ENCODE data around the gene MACROD2. TPM values are rescaled to one million over a fixed set of nuclear protein-coding genes. Genes with fewer than 3 reads are reported as not detected.
"Not testable (repeated sequence)": the region's sequence is repeated elsewhere in the genome, so short reads cannot be mapped to it uniquely, and the experiment has no call there.

Gene MACROD2
- total RNA-seq, 1 donor from 2014 or later, result 2.4 TPM

DNA sequence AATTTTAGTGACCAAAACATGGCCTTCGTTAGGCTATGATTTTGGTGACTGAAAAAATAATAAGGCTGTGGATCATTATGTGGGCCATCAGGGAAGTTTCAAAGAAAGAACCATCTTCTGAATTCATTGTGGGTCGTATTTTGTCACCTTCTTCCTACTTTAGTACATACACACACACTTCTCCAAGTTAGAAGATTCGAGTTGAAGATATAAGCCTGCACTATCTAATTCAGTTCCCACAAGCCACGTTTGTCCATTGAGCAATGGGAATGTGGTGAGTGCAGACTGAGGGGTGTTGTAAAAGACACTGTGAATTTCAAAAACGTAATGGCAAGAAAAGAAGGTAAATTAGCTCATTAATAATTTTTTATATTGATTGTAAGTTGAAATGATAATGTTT lies 1812.0 kb downstream of the MACROD2 start:
- Mint-ChIP-seq H3K4me3 (ENCODE audit: unreplicated experiment) (no peak overlapping the region), H3K27ac (ENCODE audit: unreplicated experiment) (no peak overlapping the region), H3K4me1 (ENCODE audit: low read depth, unreplicated experiment) (no peaks in the 10 kb centered on the region), H3K36me3 (ENCODE audit: low read depth, unreplicated experiment) (no peaks in the 10 kb centered on the region), H3K27me3 (ENCODE audit: low read depth, unreplicated experiment) (peaks cover 1% of the 10 kb centered on the region), H3K9me3 (ENCODE audit: unreplicated experiment) (peaks cover 2% of the 10 kb centered on the region)
- H3K27me3 ChIP-seq (ENCODE audit: insufficient read depth, low read length), result no peaks in the 10 kb centered on the region
- H3K4me3 ChIP-seq (ENCODE audit: insufficient read depth, low read depth, low read length), result no peak overlapping the region
- H3K4me2 ChIP-seq (ENCODE audit: low read length), result no peak overlapping the region
- no peak overlapping the region for H3K9ac ChIP-seq (ENCODE audit: low read length)
- DNase-seq (ENCODE audit: low read depth) (no peak), FAIRE-seq (no peak)
- no peaks in the 10 kb centered on the region for H3K4me1 ChIP-seq (ENCODE audit: insufficient read depth, low read length)
- no peaks in the 10 kb centered on the region for H4K20me1 ChIP-seq (ENCODE audit: insufficient read depth, low read length)
- no peaks in the 10 kb centered on the region for H3K9me3 ChIP-seq (ENCODE audit: insufficient read depth, low read depth, low read length)
- TF ChIP-seq EZH2 (IDR thresholded peaks at IDR 0.05; ENCODE audit: insufficient read depth, low read length), result no peak
- TF ChIP-seq, protein P1, sequence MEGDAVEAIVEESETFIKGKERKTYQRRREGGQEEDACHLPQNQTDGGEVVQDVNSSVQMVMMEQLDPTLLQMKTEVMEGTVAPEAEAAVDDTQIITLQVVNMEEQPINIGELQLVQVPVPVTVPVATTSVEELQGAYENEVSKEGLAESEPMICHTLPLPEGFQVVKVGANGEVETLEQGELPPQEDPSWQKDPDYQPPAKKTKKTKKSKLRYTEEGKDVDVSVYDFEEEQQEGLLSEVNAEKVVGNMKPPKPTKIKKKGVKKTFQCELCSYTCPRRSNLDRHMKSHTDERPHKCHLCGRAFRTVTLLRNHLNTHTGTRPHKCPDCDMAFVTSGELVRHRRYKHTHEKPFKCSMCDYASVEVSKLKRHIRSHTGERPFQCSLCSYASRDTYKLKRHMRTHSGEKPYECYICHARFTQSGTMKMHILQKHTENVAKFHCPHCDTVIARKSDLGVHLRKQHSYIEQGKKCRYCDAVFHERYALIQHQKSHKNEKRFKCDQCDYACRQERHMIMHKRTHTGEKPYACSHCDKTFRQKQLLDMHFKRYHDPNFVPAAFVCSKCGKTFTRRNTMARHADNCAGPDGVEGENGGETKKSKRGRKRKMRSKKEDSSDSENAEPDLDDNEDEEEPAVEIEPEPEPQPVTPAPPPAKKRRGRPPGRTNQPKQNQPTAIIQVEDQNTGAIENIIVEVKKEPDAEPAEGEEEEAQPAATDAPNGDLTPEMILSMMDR (IDR thresholded peaks at IDR 0.05; ENCODE audit: insufficient read depth, low read depth, low read length), result no peak
- H3K36me3 ChIP-seq (ENCODE audit: insufficient read depth, low read length), result no peaks in the 10 kb centered on the region
- H3K27ac ChIP-seq (ENCODE audit: low read depth, low read length), result no peak overlapping the region
- no peak overlapping the region for H2AFZ ChIP-seq (ENCODE audit: low read depth, low read length)
- H3K79me2 ChIP-seq (ENCODE audit: insufficient read depth, low read length), result no peaks in the 10 kb centered on the region

GRCh38 chr20:15807771-15808170 lies 1812.5 kb downstream of the MACROD2 start:
- H3K4me2 ChIP-seq (ENCODE audit: low read length); H3K4me1 ChIP-seq (ENCODE audit: insufficient read depth, low read length); DNase-seq (ENCODE audit: low read depth); H3K4me3 Mint-ChIP-seq (ENCODE audit: unreplicated experiment); H3K27me3 Mint-ChIP-seq (ENCODE audit: low read depth, unreplicated experiment); H2AFZ ChIP-seq (ENCODE audit: low read depth, low read length); H4K20me1 ChIP-seq (ENCODE audit: insufficient read depth, low read length); H3K9ac ChIP-seq (ENCODE audit: low read length); H3K27me3 ChIP-seq (ENCODE audit: insufficient read depth, low read length); FAIRE-seq; H3K9me3 Mint-ChIP-seq (ENCODE audit: unreplicated experiment); H3K36me3 Mint-ChIP-seq (ENCODE audit: low read depth, unreplicated experiment); H3K36me3 ChIP-seq (ENCODE audit: insufficient read depth, low read length); H3K4me3 ChIP-seq (ENCODE audit: insufficient read depth, low read depth, low read length); H3K79me2 ChIP-seq (ENCODE audit: insufficient read depth, low read length); H3K4me1 Mint-ChIP-seq (ENCODE audit: low read depth, unreplicated experiment); H3K27ac Mint-ChIP-seq (ENCODE audit: unreplicated experiment); H3K9me3 ChIP-seq (ENCODE audit: insufficient read depth, low read depth, low read length); H3K27ac ChIP-seq (ENCODE audit: low read depth, low read length): not testable (repeated sequence)

- Mint-ChIP-seq H3K4me3 (ENCODE audit: unreplicated experiment) (no peak overlapping the region), H3K4me1 (ENCODE audit: low read depth, unreplicated experiment) (peaks cover 7% of the 10 kb centered on the region), H3K9me3 (ENCODE audit: unreplicated experiment) (no peaks in the 10 kb centered on the region), H3K27ac (ENCODE audit: unreplicated experiment) (no peak overlapping the region), H3K27me3 (ENCODE audit: low read depth, unreplicated experiment) (peaks cover 1% of the 10 kb centered on the region), H3K36me3 (ENCODE audit: low read depth, unreplicated experiment) (no peaks in the 10 kb centered on the region)
- H3K4me1 ChIP-seq (ENCODE audit: insufficient read depth, low read length), result no peaks in the 10 kb centered on the region
- H3K27me3 ChIP-seq (ENCODE audit: insufficient read depth, low read length), result no peaks in the 10 kb centered on the region
- no peak overlapping the region for H3K9ac ChIP-seq (ENCODE audit: low read length)
- no peaks in the 10 kb centered on the region for H4K20me1 ChIP-seq (ENCODE audit: insufficient read depth, low read length)
- H2AFZ ChIP-seq (ENCODE audit: low read depth, low read length), result no peak overlapping the region
- H3K79me2 ChIP-seq (ENCODE audit: insufficient read depth, low read length), result no peaks in the 10 kb centered on the region
- no peak for FAIRE-seq
- H3K4me3 ChIP-seq (ENCODE audit: insufficient read depth, low read depth, low read length), result no peak overlapping the region
- H3K36me3 ChIP-seq (ENCODE audit: insufficient read depth, low read length), result no peaks in the 10 kb centered on the region
- no peak for DNase-seq (ENCODE audit: low read depth)
- no peak overlapping the region for H3K4me2 ChIP-seq (ENCODE audit: low read length)
- no peak overlapping the region for H3K27ac ChIP-seq (ENCODE audit: low read depth, low read length)
- TF ChIP-seq EZH2 (IDR thresholded peaks at IDR 0.05; ENCODE audit: insufficient read depth, low read length), result no peak
- TF ChIP-seq, protein P1 (IDR thresholded peaks at IDR 0.05; ENCODE audit: insufficient read depth, low read depth, low read length), result no peak
- no peaks in the 10 kb centered on the region for H3K9me3 ChIP-seq (ENCODE audit: insufficient read depth, low read depth, low read length)
Observed at GRCh38 chr20:15811951-15812350, 1816.6 kb downstream of the MACROD2 start.
